SK-N-MC (cell line): ENCODE data around the gene WDFY4.

Source experiments
- DNase-seq: peaks from one replicate; pipeline ENCODE4 v3.0.0-alpha.2; 2011; ENCODE audit warnings: low read depth, low spot score
- H3K27ac ChIP-seq: fragments of 200-600 bp; sonication (generic); 2 replicates; pipeline ENCODE4 v1.5.1; 2016; ENCODE audit warnings: mixed run types
- H3K36me3 ChIP-seq: fragments of 200-600 bp; sonication (generic); 2 replicates; pipeline ENCODE4 v1.6.1; 2017; ENCODE audit warnings: antibody characterized with exemption, low read length, mixed read lengths; ENCODE audit not compliant: insufficient read depth
- H3K4me3 ChIP-seq: fragments of 200-600 bp; sonication (generic); 2 replicates; pipeline ENCODE4 v1.5.1; 2016
- H3K9ac ChIP-seq: fragments of 200-600 bp; sonication (generic); 2 replicates; pipeline ENCODE4 v1.8.0; 2017; ENCODE audit warnings: mixed run types, mixed read lengths; ENCODE audit not compliant: insufficient read length
- H3K9me3 ChIP-seq: fragments of 200-600 bp; sonication (generic); 2 replicates; pipeline ENCODE4 v1.6.1; 2017; ENCODE audit warnings: low read depth, mild to moderate bottlenecking, antibody characterized with exemption, low read length, moderate library complexity, mixed read lengths
- EZH2 ChIP-seq: fragments of 200-600 bp; sonication (generic); IDR thresholded peaks from one replicate; pipeline ENCODE4 v1.6.1; 2017; ENCODE audit warnings: antibody characterized with exemption
- FOXP2 ChIP-seq: optimal IDR thresholded peaks from 2 replicates; pipeline ENCODE3; 2011; ENCODE audit warnings: mild to moderate bottlenecking, moderate library complexity; ENCODE audit not compliant: insufficient read depth; ENCODE audit errors: extremely low read length, control extremely low read depth
- POLR2AphosphoS5 ChIP-seq: IDR thresholded peaks from 2 replicates; pipeline ENCODE4 v1.6.1; 2012; ENCODE audit warnings: mild to moderate bottlenecking, low read depth, low read length, borderline replicate concordance

WDFY4 gene

GRCh38 chr10:49029666-49030065 is 345.0 kb downstream of the WDFY4 start:
- no peak overlapping the region for H3K4me3 ChIP-seq
- no peaks in the 10 kb centered on the region for H3K9me3 ChIP-seq

More at GRCh38 chr10:49029666-49030065, 345.0 kb downstream of the WDFY4 start:
- no peak overlapping the region for H3K9ac ChIP-seq
- no peak overlapping the region for H3K27ac ChIP-seq
- no peak for DNase-seq
- no peak for TF ChIP-seq POLR2AphosphoS5
- no peak for TF ChIP-seq FOXP2
- no peak for TF ChIP-seq EZH2
- no peaks in the 10 kb centered on the region for H3K36me3 ChIP-seq
